Measurements from ENCODE around the gene TRIM75. TPM values are rescaled to one million over a fixed set of nuclear protein-coding genes. Genes with fewer than 3 reads are reported as not detected.

TRIM75 gene
- total RNA-seq, 1 donor from 2014 or later, result not detected

- Histone ChIP-seq H3K27me3 (ENCODE audit: insufficient read depth, low read length) (no peaks in the 10 kb centered on the region), H3K79me2 (ENCODE audit: insufficient read depth, low read length) (no peaks in the 10 kb centered on the region), H3K27ac (ENCODE audit: low read depth, low read length) (no peak overlapping the region), H3K36me3 (ENCODE audit: insufficient read depth, low read length) (no peaks in the 10 kb centered on the region), H4K20me1 (ENCODE audit: insufficient read depth, low read length) (no peaks in the 10 kb centered on the region), H3K4me3 (ENCODE audit: insufficient read depth, low read depth, low read length) (no peak overlapping the region), H3K4me2 (ENCODE audit: low read length) (no peak overlapping the region), H3K9me3 (ENCODE audit: insufficient read depth, low read depth, low read length) (no peaks in the 10 kb centered on the region), H2AFZ (ENCODE audit: low read depth, low read length) (no peak overlapping the region), H3K4me1 (ENCODE audit: insufficient read depth, low read length) (no peaks in the 10 kb centered on the region), H3K9ac (ENCODE audit: low read length) (no peak overlapping the region)
- Mint-ChIP-seq H3K36me3 (ENCODE audit: low read depth, unreplicated experiment) (no peaks in the 10 kb centered on the region), H3K9me3 (ENCODE audit: unreplicated experiment) (no peaks in the 10 kb centered on the region), H3K4me3 (ENCODE audit: unreplicated experiment) (no peak overlapping the region), H3K4me1 (ENCODE audit: low read depth, unreplicated experiment) (no peaks in the 10 kb centered on the region), H3K27me3 (ENCODE audit: low read depth, unreplicated experiment) (no peaks in the 10 kb centered on the region), H3K27ac (ENCODE audit: unreplicated experiment) (no peak overlapping the region)
- DNase-seq (ENCODE audit: low read depth) (no peak), FAIRE-seq (no peak)
- no peak for TF ChIP-seq CTCF (IDR thresholded peaks at IDR 0.05; ENCODE audit: insufficient read depth, low read depth, low read length)
- TF ChIP-seq EZH2 (IDR thresholded peaks at IDR 0.05; ENCODE audit: insufficient read depth, low read length), result no peak
Measured at GRCh38 chr4:165006456-165006855, 47.2 kb upstream of the TRIM75 start.

- Histone ChIP-seq H3K4me2 (ENCODE audit: low read length) (no peak overlapping the region), H2AFZ (ENCODE audit: low read depth, low read length) (no peak overlapping the region), H4K20me1 (ENCODE audit: insufficient read depth, low read length) (no peaks in the 10 kb centered on the region), H3K4me3 (ENCODE audit: insufficient read depth, low read depth, low read length) (no peak overlapping the region), H3K9me3 (ENCODE audit: insufficient read depth, low read depth, low read length) (no peaks in the 10 kb centered on the region), H3K27me3 (ENCODE audit: insufficient read depth, low read length) (no peaks in the 10 kb centered on the region), H3K4me1 (ENCODE audit: insufficient read depth, low read length) (no peaks in the 10 kb centered on the region), H3K79me2 (ENCODE audit: insufficient read depth, low read length) (no peaks in the 10 kb centered on the region), H3K36me3 (ENCODE audit: insufficient read depth, low read length) (no peaks in the 10 kb centered on the region), H3K9ac (ENCODE audit: low read length) (no peak overlapping the region), H3K27ac (ENCODE audit: low read depth, low read length) (no peak overlapping the region)
- no peak overlapping the region for H3K27ac Mint-ChIP-seq (ENCODE audit: unreplicated experiment)
- no peaks in the 10 kb centered on the region for H3K9me3 Mint-ChIP-seq (ENCODE audit: unreplicated experiment)
- H3K36me3 Mint-ChIP-seq (ENCODE audit: low read depth, unreplicated experiment), result no peaks in the 10 kb centered on the region
- no peak for FAIRE-seq
- no peaks in the 10 kb centered on the region for H3K4me1 Mint-ChIP-seq (ENCODE audit: low read depth, unreplicated experiment)
- no peaks in the 10 kb centered on the region for H3K27me3 Mint-ChIP-seq (ENCODE audit: low read depth, unreplicated experiment)
- no peak for TF ChIP-seq EZH2 (IDR thresholded peaks at IDR 0.05; ENCODE audit: insufficient read depth, low read length)
- DNase-seq (ENCODE audit: low read depth), result no peak
- H3K4me3 Mint-ChIP-seq (ENCODE audit: unreplicated experiment), result no peak overlapping the region
Measured at GRCh38 chr4:165006886-165007285, 46.8 kb upstream of the TRIM75 start.

- DNase-seq (ENCODE audit: low read depth) (no peak), FAIRE-seq (no peak)
- Mint-ChIP-seq H3K36me3 (ENCODE audit: low read depth, unreplicated experiment) (no peaks in the 10 kb centered on the region), H3K4me1 (ENCODE audit: low read depth, unreplicated experiment) (no peaks in the 10 kb centered on the region), H3K27me3 (ENCODE audit: low read depth, unreplicated experiment) (no peaks in the 10 kb centered on the region), H3K4me3 (ENCODE audit: unreplicated experiment) (no peak overlapping the region), H3K9me3 (ENCODE audit: unreplicated experiment) (no peaks in the 10 kb centered on the region), H3K27ac (ENCODE audit: unreplicated experiment) (no peak overlapping the region)
- no peak overlapping the region for H3K9ac ChIP-seq (ENCODE audit: low read length)
- H2AFZ ChIP-seq (ENCODE audit: low read depth, low read length), result no peak overlapping the region
- no peaks in the 10 kb centered on the region for H4K20me1 ChIP-seq (ENCODE audit: insufficient read depth, low read length)
- no peaks in the 10 kb centered on the region for H3K4me1 ChIP-seq (ENCODE audit: insufficient read depth, low read length)
- no peaks in the 10 kb centered on the region for H3K27me3 ChIP-seq (ENCODE audit: insufficient read depth, low read length)
- no peaks in the 10 kb centered on the region for H3K79me2 ChIP-seq (ENCODE audit: insufficient read depth, low read length)
- no peaks in the 10 kb centered on the region for H3K9me3 ChIP-seq (ENCODE audit: insufficient read depth, low read depth, low read length)
- H3K4me2 ChIP-seq (ENCODE audit: low read length), result no peak overlapping the region
- no peak overlapping the region for H3K27ac ChIP-seq (ENCODE audit: low read depth, low read length)
- no peak for TF ChIP-seq EZH2 (IDR thresholded peaks at IDR 0.05; ENCODE audit: insufficient read depth, low read length)
- TF ChIP-seq CTCF (IDR thresholded peaks at IDR 0.05; ENCODE audit: insufficient read depth, low read depth, low read length), result no peak
- H3K36me3 ChIP-seq (ENCODE audit: insufficient read depth, low read length), result no peaks in the 10 kb centered on the region
- H3K4me3 ChIP-seq (ENCODE audit: insufficient read depth, low read depth, low read length), result no peak overlapping the region
Measured at GRCh38 chr4:165009493-165010227, 44.0 kb upstream of the TRIM75 start.
